Glutamatergic neuron (in vitro differentiated cells): ENCODE measurements around the gene MAPT. TPM values are rescaled to one million over a fixed set of nuclear protein-coding genes. Genes with fewer than 3 reads are reported as not detected.
"Not testable (repeated sequence)": the region's sequence is repeated elsewhere in the genome, so short reads cannot be mapped to it uniquely, and the experiment has no call there.

ENCODE experiments used
- DNase-seq: peaks from one replicate; pipeline ENCODE4 v3.0.0; 2022
- H3K27ac Mint-ChIP-seq: one replicate; pipeline ENCODE4 v1.8.0; 2020; ENCODE audit warnings: mild to moderate bottlenecking, mixed read lengths, inconsistent platforms; ENCODE audit not compliant: unreplicated experiment
- H3K27me3 Mint-ChIP-seq: one replicate; pipeline ENCODE4 v1.8.0; 2020; ENCODE audit warnings: mild to moderate bottlenecking, moderate library complexity, mixed read lengths, inconsistent platforms; ENCODE audit not compliant: unreplicated experiment
- H3K36me3 Mint-ChIP-seq: one replicate; pipeline ENCODE4 v1.8.0; 2020; ENCODE audit warnings: mild to moderate bottlenecking, mixed read lengths, inconsistent platforms; ENCODE audit not compliant: unreplicated experiment
- H3K4me1 Mint-ChIP-seq: one replicate; pipeline ENCODE4 v1.8.0; 2020; ENCODE audit warnings: mild to moderate bottlenecking, low read depth, mixed read lengths, inconsistent platforms; ENCODE audit not compliant: unreplicated experiment
- H3K4me3 Mint-ChIP-seq: one replicate; pipeline ENCODE4 v1.8.0; 2020; ENCODE audit warnings: mild to moderate bottlenecking, mixed read lengths, inconsistent platforms; ENCODE audit not compliant: unreplicated experiment
- H3K9me3 Mint-ChIP-seq: one replicate; pipeline ENCODE4 v1.8.0; 2020; ENCODE audit warnings: mild to moderate bottlenecking, moderate library complexity, mixed read lengths, inconsistent platforms; ENCODE audit not compliant: unreplicated experiment
- CTCF ChIP-seq: fragments of 200-600 bp; sonication (generic); IDR thresholded peaks from one replicate; pipeline ENCODE4 v1.5.0; 2021; ENCODE audit not compliant: partially characterized antibody, unreplicated experiment
- total RNA-seq: library from RNA; stranded (reverse); fragmentation: NEBNext Ultra II Directional; extraction: Animal tissue kit (Norgen Biotek cat#: 25700); gene quantifications from one replicate; pipeline ENCODE4 v1.2.1, GENCODE V29; 2021; ENCODE audit not compliant: unreplicated experiment

The MAPT gene
- total RNA-seq, 1 donor from 2014 or later: 123 TPM

DNA sequence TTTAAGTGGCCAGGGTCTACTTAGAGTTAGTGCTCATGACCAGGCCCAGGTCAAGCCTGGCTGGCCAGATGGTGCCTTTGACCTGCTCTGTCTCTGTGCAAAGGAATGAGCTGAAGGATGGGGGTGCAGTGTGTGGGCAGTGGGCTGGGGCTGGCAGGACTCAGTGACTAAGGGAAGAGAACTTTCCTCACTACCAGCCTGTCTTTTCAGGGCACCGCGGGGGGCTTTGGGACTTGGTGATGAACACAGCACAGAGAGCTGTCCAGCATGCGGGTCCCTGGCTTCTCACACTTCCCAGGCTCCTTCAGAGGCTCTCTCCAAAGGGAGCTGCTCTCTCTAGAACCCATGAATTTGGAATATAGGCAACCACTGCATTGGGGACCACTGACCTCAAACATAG, 61.7 kb downstream of the MAPT start:
- Mint-ChIP-seq H3K27ac (no peak overlapping the region), H3K9me3 (peaks cover 6% of the 10 kb centered on the region), H3K27me3 (no peaks in the 10 kb centered on the region), H3K4me3 (no peak overlapping the region), H3K4me1 (no peaks in the 10 kb centered on the region), H3K36me3 (no peaks in the 10 kb centered on the region)
- DNase-seq: no peak
- TF ChIP-seq CTCF: no peak

- not testable (repeated sequence) for H3K36me3 Mint-ChIP-seq, H3K9me3 Mint-ChIP-seq, H3K27me3 Mint-ChIP-seq, DNase-seq, H3K4me3 Mint-ChIP-seq, H3K27ac Mint-ChIP-seq, H3K4me1 Mint-ChIP-seq
Observed at GRCh38 chr17:45956746-45957145, 62.4 kb downstream of the MAPT start.

DNA sequence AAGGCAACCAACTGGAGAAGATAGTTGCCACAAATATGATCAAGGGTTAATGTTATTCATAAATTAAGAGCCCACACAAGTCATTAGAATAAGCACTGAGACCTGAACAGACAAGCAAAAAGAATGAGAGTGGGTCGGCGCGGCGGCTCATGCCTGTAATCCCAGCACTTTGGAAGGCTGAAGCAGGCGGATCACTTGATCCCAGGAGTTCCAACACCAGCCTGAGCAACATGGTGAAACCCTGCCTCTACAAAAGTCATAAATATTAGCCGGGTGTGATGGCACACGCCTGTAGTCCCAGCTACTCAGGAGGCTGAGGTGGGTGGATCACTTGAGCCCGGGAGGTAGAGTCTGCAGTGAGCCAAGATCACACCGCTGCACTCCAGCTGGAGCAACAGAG, 64.0 kb downstream of the MAPT start:
- H3K4me1 Mint-ChIP-seq: no peaks in the 10 kb centered on the region
- no peak overlapping the region for H3K27ac Mint-ChIP-seq
- no peaks in the 10 kb centered on the region for H3K36me3 Mint-ChIP-seq
- peaks cover 8% of the 10 kb centered on the region for H3K9me3 Mint-ChIP-seq
- no peak overlapping the region for H3K4me3 Mint-ChIP-seq
- H3K27me3 Mint-ChIP-seq: no peaks in the 10 kb centered on the region
- no peak for DNase-seq
- TF ChIP-seq CTCF: no peak

DNA sequence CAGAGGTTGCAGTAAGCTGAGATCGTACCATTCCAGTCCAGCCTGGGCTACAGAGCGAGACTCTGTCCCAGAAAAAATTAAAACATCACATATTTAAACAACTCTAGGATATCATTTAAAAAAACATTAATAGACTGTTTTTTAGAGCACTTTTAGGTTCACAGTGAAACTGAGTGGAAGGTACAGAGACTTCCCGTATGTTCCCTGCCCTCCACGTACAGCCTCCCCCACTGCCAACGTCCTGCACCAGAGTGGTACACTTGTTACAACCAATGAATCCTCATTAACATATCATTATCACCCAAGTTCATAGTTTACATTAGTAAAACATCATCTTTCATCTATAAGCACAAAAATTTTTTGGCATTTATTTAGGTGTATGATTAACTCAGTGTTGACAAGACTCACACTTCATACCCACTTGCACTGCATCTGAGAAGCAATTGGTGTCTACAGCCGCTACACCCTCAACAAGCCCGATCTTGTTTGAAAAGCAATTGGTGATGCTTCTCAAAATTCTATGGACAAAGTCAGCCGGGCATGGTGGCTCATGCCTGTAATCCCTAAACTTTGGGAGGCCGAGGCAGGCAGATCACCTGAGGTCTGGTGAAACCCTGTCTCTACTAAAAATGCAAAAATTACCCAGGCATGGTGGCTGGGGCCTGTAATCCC, 64.8 kb downstream of the MAPT start:
- TF ChIP-seq CTCF: no peak
- peaks cover 8% of the 10 kb centered on the region for H3K9me3 Mint-ChIP-seq
- no peaks in the 10 kb centered on the region for H3K27me3 Mint-ChIP-seq
- H3K4me1 Mint-ChIP-seq: no peaks in the 10 kb centered on the region
- H3K27ac Mint-ChIP-seq: no peak overlapping the region
- DNase-seq: no peak
- H3K4me3 Mint-ChIP-seq: no peak overlapping the region
- no peaks in the 10 kb centered on the region for H3K36me3 Mint-ChIP-seq

DNA sequence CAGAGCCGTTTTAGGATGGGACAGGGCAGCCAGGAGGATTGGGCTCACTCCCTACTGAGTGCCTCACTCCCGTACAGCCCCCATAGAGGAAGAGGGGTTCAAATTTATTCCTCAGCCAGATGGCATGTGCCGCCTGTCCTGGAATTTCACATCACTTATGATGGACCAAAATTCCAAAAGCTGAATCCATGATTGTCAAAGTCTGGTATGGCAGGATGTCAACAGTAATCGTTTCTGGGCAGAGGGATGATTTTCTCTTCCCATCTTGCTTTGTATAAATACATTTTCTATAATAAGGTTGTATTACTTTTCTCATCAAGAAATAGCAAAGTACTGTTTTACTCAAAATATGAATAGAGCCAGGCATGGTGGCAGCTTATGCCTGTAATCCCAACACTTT, 66.0 kb downstream of the MAPT start:
- H3K4me1 Mint-ChIP-seq: no peaks in the 10 kb centered on the region
- H3K4me3 Mint-ChIP-seq: no peak overlapping the region
- peaks cover 8% of the 10 kb centered on the region for H3K9me3 Mint-ChIP-seq
- no peaks in the 10 kb centered on the region for H3K36me3 Mint-ChIP-seq
- TF ChIP-seq CTCF: no peak
- H3K27ac Mint-ChIP-seq: no peak overlapping the region
- no peak for DNase-seq
- H3K27me3 Mint-ChIP-seq: no peaks in the 10 kb centered on the region

DNA sequence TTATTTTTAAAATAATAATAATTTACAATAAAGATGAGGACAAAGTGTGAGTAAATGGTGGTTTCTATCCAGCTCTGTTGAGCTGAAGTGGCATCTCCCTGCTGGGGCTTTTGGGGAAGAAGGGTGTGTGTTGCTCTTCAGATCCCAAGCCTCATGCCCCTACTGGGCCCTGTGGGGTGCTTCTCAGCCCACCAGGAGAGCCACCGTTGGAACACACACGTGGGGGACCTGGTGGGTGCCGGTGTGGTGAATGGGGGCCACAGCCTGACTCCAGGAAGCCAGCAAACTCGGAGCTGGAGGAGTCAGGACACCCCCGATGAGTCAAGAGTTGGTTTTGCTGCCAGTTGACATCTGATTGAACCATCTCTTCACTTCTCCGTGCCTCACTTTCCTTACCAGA, 66.9 kb downstream of the MAPT start:
- peaks cover 6% of the 10 kb centered on the region for H3K9me3 Mint-ChIP-seq
- no peaks in the 10 kb centered on the region for H3K4me1 Mint-ChIP-seq
- H3K4me3 Mint-ChIP-seq: no peak overlapping the region
- TF ChIP-seq CTCF: no peak
- no peaks in the 10 kb centered on the region for H3K36me3 Mint-ChIP-seq
- H3K27me3 Mint-ChIP-seq: no peaks in the 10 kb centered on the region
- H3K27ac Mint-ChIP-seq: no peak overlapping the region
- no peak for DNase-seq
